UCSD-AML1 (cell line): Measurements from ENCODE around the gene OTX2.

ENCODE experiments used
- DNase-seq: peaks from one replicate; lab custom pipeline; 2025; ENCODE audit not compliant: unreplicated experiment; lab: John Stamatoyannopoulos, UW

The OTX2 gene

GRCh38 chr14:56810147-56810719, at the start of gene OTX2:
Gene OTX2 (minus strand): TSS chr14:56810479. CDS start chr14:56805456, 5,023 bp downstream.
- no peak for DNase-seq

GRCh38 chr14:56858422-56858821, 48.1 kb upstream of the OTX2 start:
- DNase-seq: no peak

DNA sequence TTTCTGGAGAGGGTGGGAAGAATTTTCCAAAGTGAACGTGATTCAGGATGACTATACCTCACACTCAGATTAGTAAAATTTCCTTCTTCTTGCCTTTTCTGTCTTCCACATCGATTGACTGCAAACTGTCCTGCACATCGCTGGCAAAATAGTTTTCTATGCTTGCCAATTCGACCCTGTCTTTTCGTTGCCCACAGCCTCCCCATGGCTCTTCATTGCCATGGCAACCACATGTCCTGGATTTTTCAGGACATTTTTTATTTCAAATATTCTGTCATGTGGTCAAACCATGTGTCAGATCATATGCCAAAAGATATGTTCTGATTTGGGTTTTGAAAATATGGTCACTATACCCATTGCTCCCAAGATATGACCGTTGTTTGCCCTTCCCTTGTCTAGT, 46.9 kb upstream of the OTX2 start:
- DNase-seq: no peak

GRCh38 chr14:56855891-56856461, 45.7 kb upstream of the OTX2 start:
- DNase-seq: no peak

DNA sequence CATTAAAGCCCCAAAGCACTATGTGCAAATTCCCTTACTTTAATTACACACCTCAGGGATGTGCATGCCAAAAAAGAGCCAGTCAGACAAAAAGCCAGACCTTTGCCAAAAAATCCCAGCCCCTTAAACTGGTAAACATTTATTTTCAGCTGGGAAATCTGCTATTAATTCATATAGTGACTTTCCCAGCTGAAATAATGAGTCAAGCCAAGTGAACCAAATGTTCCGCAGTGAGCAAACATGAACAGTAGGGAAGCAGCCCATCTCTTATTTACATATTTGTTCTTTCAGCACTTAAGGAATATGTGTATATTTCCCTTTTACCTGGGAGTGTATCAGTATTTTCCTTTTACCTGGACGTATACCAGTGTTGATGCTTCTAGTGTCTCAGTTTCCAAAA, 44.0 kb upstream of the OTX2 start:
- DNase-seq: no peak

DNA sequence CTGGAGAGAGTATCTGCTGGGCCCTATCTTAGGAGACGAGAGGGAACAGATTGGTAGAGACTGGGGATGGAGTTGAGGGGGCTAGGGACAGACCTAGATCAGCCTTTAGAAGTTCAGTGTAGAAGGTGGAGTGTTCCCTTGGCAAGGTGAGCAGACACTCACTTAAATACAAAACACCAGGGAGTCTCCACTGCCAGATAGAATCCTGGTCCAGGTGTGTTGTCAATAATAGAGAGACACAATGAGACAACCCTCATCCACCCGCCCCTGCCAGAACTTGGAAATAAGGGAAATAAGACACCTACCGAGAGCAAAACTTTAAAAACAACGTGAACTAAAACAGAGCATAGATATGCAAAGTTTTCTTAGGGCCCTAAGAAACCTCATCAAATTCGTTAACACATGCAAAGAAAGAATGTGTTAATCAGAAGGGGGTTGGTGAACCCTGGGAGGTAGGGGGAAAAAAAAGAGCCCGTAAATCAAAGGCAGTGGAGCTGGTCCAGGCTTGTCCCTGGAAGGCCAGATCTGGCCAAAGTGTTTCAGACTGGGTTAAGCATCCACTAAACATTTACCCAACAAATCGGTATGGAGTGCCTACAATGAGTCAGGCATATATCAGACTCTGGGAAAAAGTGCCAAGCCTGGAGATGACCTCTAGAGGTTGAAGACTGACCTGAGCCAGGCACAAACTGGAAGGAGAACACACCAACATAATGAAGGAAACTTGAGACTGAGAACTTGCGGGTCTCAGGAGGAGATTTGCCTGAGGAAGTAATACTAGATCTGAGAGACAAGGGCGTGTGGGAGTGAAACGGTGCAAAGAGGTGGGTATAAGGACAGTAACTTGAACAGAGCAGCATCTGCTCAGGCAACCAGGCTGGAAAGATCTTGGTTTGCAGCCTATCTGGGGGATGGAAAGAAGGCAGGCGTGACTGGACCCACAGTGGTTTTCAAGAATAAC, 37.0 kb upstream of the OTX2 start:
- no peak for DNase-seq

DNA sequence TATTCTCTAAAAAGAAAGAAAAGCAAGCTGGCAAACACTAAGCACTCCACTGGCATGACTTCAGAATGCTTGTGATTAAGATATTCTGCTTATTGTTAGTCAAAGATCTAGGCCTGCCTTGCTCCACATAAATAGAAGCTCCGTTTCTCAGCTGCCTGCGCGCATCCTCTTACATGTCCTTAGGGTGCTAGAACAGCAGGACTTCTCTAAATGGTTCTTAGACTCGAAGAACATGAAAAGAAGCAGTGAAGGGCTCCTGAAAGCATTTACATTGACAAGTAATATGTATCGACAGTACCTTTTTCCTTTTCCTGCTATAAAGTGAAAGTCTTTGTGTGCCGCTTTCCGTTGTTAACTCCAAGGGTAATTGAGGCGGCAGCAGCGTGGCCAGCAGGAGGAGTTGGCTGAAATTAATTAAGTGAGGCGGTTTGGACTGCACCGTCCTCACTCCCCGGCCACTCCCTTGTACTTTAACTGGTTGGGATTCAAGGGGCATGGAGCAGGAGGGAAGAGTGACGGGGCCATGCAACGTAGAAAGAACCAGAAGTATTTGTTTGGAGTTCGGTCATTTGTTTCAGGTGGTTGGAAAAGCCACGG, 34.2 kb upstream of the OTX2 start:
- DNase-seq: no peak

- no peak for DNase-seq
These were observed 31.3 kb upstream of the OTX2 start for GRCh38 chr14:56841611-56842010.

- no peak for DNase-seq
These were observed 29.9 kb upstream of the OTX2 start for GRCh38 chr14:56840221-56840620.

- no peak for DNase-seq
These were observed 18.9 kb upstream of the OTX2 start for GRCh38 chr14:56829151-56829550.

DNA sequence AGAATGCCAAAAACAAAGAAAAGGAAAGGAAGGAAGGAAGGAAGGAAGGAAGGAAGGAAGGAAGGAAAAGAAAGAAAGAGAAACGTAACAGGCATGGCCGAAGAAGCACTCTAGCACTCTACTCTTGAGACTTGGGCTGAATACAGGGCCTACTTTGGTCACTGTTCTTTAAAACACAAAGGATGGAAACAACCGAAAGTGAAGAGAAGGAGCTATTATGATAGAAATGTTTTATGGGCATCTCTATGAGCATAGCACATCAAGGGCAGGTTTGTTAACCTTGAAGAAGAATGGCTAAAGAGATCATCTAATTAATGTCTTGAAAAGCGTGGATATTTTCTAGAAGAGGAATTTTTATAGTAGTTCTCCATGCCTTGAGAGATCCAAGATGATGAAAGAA, 15.9 kb upstream of the OTX2 start:
- no peak for DNase-seq

- no peak for DNase-seq
These were observed 11.7 kb upstream of the OTX2 start for GRCh38 chr14:56821805-56822610.

DNA sequence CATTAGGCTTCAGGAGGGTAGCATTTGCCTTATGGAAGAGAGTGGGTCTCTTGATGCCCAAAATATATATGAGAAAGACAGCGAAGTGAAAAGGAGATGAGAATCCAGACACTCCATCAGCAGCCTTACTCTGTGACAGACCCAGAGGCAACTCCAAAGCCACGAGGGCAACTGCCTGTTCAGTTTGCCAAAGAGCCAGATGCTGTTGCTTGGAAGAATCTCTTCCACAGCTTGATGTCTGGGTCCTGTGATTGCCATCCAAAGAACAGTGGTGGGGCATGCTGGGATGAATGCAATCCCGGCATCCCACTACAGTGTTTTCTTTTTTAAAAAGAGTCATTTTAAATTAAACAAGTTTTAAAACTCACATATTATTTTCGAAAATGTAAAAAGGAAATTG, 10.9 kb upstream of the OTX2 start:
- DNase-seq: no peak

DNA sequence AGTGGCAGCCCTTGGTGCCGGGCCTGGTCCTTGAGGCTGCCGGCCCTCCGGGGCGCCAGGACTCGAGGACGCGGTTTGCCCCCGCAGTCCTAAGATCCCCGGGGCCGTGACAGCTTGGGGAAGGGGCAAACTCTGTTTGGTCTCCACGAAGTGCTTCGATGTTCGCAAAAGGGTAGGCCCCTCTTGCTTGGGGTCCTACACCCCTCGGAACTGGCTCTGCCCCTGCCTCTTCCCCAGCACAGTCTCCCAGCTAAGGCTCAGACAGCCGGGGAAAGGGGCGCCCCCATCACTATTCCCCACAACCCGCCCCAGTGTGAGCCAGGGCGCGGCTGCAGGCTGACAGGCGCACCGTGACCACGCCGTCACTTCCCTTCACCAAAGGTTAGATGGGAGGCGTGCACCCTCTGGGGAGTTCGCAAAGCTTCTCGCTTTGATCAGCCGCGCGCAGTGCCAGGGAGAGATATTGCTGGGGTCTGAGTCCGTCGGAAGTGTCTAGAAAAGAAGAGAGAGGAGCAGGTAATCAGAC, 7.2 kb upstream of the OTX2 start:
- no peak for DNase-seq

GRCh38 chr14:56816574-56817391, 6.5 kb upstream of the OTX2 start:
- DNase-seq: no peak

DNA sequence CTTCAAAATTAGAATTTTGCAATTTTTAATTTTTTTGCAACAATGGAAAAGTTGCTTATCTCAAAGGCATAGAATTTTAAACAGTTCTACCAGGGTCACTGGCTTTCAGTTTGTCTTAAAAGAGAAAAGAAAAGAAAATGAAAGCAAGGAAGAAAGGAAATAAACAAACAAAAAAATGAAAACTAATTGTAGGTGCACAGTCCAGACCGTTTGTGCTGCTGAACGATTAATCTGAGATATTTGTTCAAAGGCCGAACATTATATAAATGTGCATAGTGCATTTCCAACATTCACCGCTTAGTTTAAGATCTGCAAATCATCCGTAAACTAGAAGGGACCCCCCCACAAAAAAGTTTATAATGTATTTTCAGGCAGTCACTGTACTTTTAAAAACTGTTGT, 5.5 kb upstream of the OTX2 start:
- DNase-seq: no peak

- no peak for DNase-seq
These were observed 4.9 kb upstream of the OTX2 start for GRCh38 chr14:56814969-56815700.

DNA sequence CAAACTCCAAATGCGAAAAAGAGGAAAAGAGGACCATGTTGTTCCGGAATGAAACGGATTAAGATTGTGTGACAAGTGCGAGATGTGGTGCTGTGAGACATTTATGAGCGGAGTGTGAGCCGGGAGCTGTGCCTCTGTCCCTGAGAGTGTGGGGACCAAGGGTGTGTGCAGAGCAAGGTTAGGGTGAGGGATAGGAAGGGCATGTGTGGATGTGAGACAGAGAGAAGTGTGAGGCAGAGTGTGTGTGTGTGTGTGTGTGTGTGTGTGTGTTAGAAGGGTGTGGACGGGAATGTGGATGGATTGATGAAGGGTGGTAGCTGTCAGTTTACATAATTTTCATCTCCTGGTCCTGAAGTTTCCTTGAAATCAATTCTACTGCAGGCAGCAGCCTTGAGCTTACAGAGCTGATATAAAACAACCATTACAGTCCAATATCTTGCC, 4.3 kb upstream of the OTX2 start:
- DNase-seq: no peak

DNA sequence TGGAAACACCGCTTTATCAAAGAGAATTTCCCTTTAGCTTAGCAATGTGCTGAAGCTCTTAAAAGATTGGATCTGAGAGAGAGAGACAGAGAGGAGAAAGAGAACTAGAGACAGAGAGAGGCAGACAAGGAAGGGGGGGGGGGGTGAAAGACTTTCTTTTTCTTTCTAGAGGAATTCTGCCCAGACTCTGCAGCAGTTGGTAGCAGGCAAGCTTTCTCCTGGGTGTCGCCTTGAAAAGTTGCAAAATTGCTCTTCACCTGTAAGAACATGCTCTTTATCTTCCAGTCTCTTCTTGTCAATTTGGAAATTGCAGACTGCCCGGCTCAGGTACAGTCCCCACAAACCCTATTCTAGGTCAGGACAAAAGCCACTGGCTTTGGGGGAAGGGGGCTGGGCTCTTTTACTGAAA, 2.9 kb upstream of the OTX2 start:
- no peak for DNase-seq
